HG02642 (cell line): ENCODE measurements around the gene MACC1.

Source experiments
- ATAC-seq: cut with Tn5 transposase; IDR thresholded peaks from one replicate; pipeline ENCODE4 v1.9.1; 2021; ENCODE audit warnings: mild to moderate bottlenecking; ENCODE audit not compliant: unreplicated experiment, poor library complexity

MACC1 gene

GRCh38 chr7:20229646-20230500 is 12.7 kb upstream of the MACC1 start:
- ATAC-seq = no peak

- ATAC-seq = no peak
These were observed 11.9 kb upstream of the MACC1 start for GRCh38 chr7:20229081-20229480.

- no peak for ATAC-seq
These were observed 11.5 kb upstream of the MACC1 start for GRCh38 chr7:20228654-20229053.

GRCh38 chr7:20227291-20227795 is 10.2 kb upstream of the MACC1 start:
- no peak for ATAC-seq

- ATAC-seq = no peak
These were observed 9.7 kb upstream of the MACC1 start for GRCh38 chr7:20226860-20227259.

- no peak for ATAC-seq
These were observed 8.2 kb upstream of the MACC1 start for GRCh38 chr7:20225384-20225783.

- ATAC-seq = no peak
These were observed 6.8 kb upstream of the MACC1 start for GRCh38 chr7:20224025-20224424.

- no peak for ATAC-seq
These were observed 6.2 kb upstream of the MACC1 start for GRCh38 chr7:20223356-20223755.

- ATAC-seq = no peak
These were observed 5.1 kb upstream of the MACC1 start for GRCh38 chr7:20222219-20222828.

GRCh38 chr7:20220921-20221547 is 3.9 kb upstream of the MACC1 start:
- peak; percentile 17 for ATAC-seq

- peak; percentile 16 for ATAC-seq
These were observed 3.1 kb upstream of the MACC1 start for GRCh38 chr7:20220293-20220761.

- ATAC-seq = peak; percentile 80
These were observed 2.5 kb upstream of the MACC1 start for GRCh38 chr7:20219446-20220292.

GRCh38 chr7:20219062-20219445 is 1.9 kb upstream of the MACC1 start:
- no peak for ATAC-seq

- no peak for ATAC-seq
These were observed 1.1 kb upstream of the MACC1 start for GRCh38 chr7:20218279-20218678.

- no peak for ATAC-seq
These were observed 663 bp downstream of the MACC1 start for GRCh38 chr7:20216406-20217036.

GRCh38 chr7:20214921-20215669 is 2.1 kb downstream of the MACC1 start:
- ATAC-seq = no peak

- ATAC-seq = no peak
These were observed 3.1 kb downstream of the MACC1 start for GRCh38 chr7:20214132-20214531.

GRCh38 chr7:20213378-20213777 is 3.8 kb downstream of the MACC1 start:
- ATAC-seq = no peak

GRCh38 chr7:20211376-20211775 is 5.8 kb downstream of the MACC1 start:
- no peak for ATAC-seq
